MCF 10A (cell line): ENCODE data around the gene ARPC4. TPM values are rescaled to one million over a fixed set of nuclear protein-coding genes. Genes with fewer than 3 reads are reported as not detected.
A peak's percentile ranks its signal among the peaks of the same experiment; 100 is the strongest.

Experiments
- BruUV-seq: library from RNA; stranded (reverse); fragments of 400-500 nt; replicated peaks from 2 replicates; lab custom pipeline; 2021; lab: Mats Ljungman, UMichigan
- CTCF ChIA-PET: fragments of 300-600 bp; sonication (Branson Sonifier 250); formaldehyde crosslinking; extraction: SDS; loops from one replicate; lab custom pipeline; 2021; ENCODE audit warnings: antibody characterized with exemption, inconsistent platforms; lab: Yijun Ruan, JAX
- POLR2A ChIA-PET: fragments of 300-600, 350-650 bp; sonication (Branson Sonifier 250); formaldehyde crosslinking; extraction: SDS; loops from one replicate; lab custom pipeline; 2020; ENCODE audit warnings: antibody characterized with exemption, inconsistent platforms; lab: Yijun Ruan, JAX
- DNase-seq: peaks from one replicate; pipeline ENCODE4 v3.0.0-alpha.2; 2018; ENCODE audit not compliant: unreplicated experiment
- H3K27ac Mint-ChIP-seq: one replicate; pipeline ENCODE4 v1.8.0; 2022; ENCODE audit warnings: mild to moderate bottlenecking, low read depth, mixed read lengths; ENCODE audit not compliant: unreplicated experiment
- H3K27me3 Mint-ChIP-seq: one replicate; pipeline ENCODE4 v1.8.0; 2022; ENCODE audit warnings: mixed read lengths; ENCODE audit not compliant: insufficient read depth, unreplicated experiment
- H3K36me3 Mint-ChIP-seq: one replicate; pipeline ENCODE4 v1.8.0; 2022; ENCODE audit warnings: mild to moderate bottlenecking, moderate library complexity, mixed read lengths; ENCODE audit not compliant: insufficient read depth, unreplicated experiment
- H3K4me1 Mint-ChIP-seq: one replicate; pipeline ENCODE4 v1.8.0; 2022; ENCODE audit warnings: mixed read lengths; ENCODE audit not compliant: insufficient read depth, unreplicated experiment
- H3K4me3 Mint-ChIP-seq: one replicate; pipeline ENCODE4 v1.8.0; 2022; ENCODE audit warnings: mild to moderate bottlenecking, moderate library complexity, mixed read lengths; ENCODE audit not compliant: unreplicated experiment
- H3K9me3 Mint-ChIP-seq: one replicate; pipeline ENCODE4 v1.8.0; 2022; ENCODE audit warnings: mixed read lengths; ENCODE audit not compliant: unreplicated experiment
- CTCF ChIP-seq: fragments of 200-600 bp; IDR thresholded peaks from one replicate; pipeline ENCODE4 v1.8.0; 2022; ENCODE audit warnings: antibody characterized with exemption, mild to moderate bottlenecking; ENCODE audit not compliant: unreplicated experiment
- intact Hi-C: fragments of 100-400 bp; cut with micrococcal nuclease; formaldehyde crosslinking; loops from 2 replicates; pipeline ENCODE4 v1.14.1; 2022
- total RNA-seq: library from RNA; stranded (reverse); gene quantifications from 2 replicates; pipeline ENCODE4 v1.2.3, GENCODE V29; 2022

ARPC4 gene
- total RNA-seq, 1 experiment from 2014 or later = 122 TPM

- no TSS peak for BruUV-seq
Observed at GRCh38 chr3:9786825-9787669, 5.8 kb upstream of the ARPC4 start.

DNA sequence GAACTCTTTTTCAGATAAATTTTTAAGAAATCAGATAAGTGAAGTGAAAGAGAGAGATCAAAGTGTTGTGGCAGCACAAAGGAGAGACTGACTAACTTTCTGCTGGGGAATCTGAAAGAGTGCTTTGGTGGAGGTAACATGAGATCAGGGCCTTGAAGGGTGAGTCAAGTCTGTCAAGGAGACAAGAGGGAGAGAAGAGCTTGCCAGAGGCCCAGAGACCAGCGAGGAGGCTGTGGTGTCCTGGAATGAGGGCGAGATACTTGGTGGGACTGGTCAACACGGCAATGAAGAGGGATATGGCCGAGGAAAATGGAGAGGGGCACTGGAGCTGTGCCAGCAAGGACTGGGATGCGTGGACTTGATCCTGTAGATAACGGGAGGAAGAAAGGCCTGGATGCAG is 5.2 kb upstream of the ARPC4 start:
- H3K9me3 Mint-ChIP-seq = no peaks in the 10 kb centered on the region
- no peak for TF ChIP-seq CTCF
- H3K36me3 Mint-ChIP-seq = peaks cover 61% of the 10 kb centered on the region
- no peak overlapping the region for H3K4me3 Mint-ChIP-seq
- CTCF ChIA-PET = no interaction called here
- no peak overlapping the region for H3K27ac Mint-ChIP-seq
- peaks cover 13% of the 10 kb centered on the region for H3K4me1 Mint-ChIP-seq
- intact Hi-C loops = no loop called here
- BruUV-seq = no TSS peak
- POLR2A ChIA-PET = no interaction called here
- DNase-seq = no peak
- no peaks in the 10 kb centered on the region for H3K27me3 Mint-ChIP-seq

More at GRCh38 chr3:9786825-9787669, 5.8 kb upstream of the ARPC4 start:
- H3K4me3 Mint-ChIP-seq = no peak overlapping the region
- H3K4me1 Mint-ChIP-seq = peaks cover 13% of the 10 kb centered on the region
- peaks cover 60% of the 10 kb centered on the region for H3K36me3 Mint-ChIP-seq
- H3K9me3 Mint-ChIP-seq = no peaks in the 10 kb centered on the region
- ChIA-PET POLR2A (no interaction called here), CTCF (interaction anchor here (0.7 kb wide), 1 partner anchor 8 kb away, joined by 4 read pairs; no protein-coding TSS in a partner anchor)
- intact Hi-C loops = no loop called here
- DNase-seq = no peak
- no peak overlapping the region for H3K27ac Mint-ChIP-seq
- peak; percentile 53 for TF ChIP-seq CTCF
- H3K27me3 Mint-ChIP-seq = no peaks in the 10 kb centered on the region

DNA sequence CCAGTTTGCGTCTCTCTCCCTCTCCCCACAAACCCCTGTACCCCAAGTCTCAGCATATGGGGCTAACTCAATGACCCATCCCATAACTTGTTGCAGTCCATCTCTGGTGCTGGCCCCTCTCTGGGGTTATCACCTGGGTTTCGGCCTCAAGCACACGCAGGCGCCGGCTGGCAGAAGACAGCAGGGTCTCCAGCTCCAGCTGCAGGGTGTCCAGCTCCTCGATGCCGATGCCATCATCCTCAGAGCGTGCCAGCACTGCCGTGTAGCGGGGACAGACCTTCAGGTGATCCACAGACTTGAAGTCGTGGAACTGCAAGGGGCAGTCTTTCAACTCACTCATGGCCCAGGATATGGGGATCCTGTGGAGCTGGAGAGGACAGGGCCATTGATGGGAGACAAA is 1.8 kb upstream of the ARPC4 start:
- no peak for DNase-seq
- ChIA-PET CTCF (interaction anchor here (0.6 to 1.3 kb wide), 3 partner anchors 11 to 489 kb away, joined by 3 read pairs; no protein-coding TSS in a partner anchor), POLR2A (interaction anchor here (1.2 kb wide), 1 partner anchor 10 kb away, joined by 3 read pairs; no protein-coding TSS in a partner anchor)
- TF ChIP-seq CTCF = no peak
- Mint-ChIP-seq H3K27ac (peak overlapping the region; percentile 100), H3K27me3 (no peaks in the 10 kb centered on the region), H3K36me3 (peaks cover 49% of the 10 kb centered on the region), H3K9me3 (no peaks in the 10 kb centered on the region), H3K4me1 (peaks cover 31% of the 10 kb centered on the region), H3K4me3 (peak overlapping the region; percentile 98)
- intact Hi-C loops = loop anchor here (5.0 kb wide), 1 partner anchor 74 kb away; no protein-coding TSS in a partner anchor
- BruUV-seq = no TSS peak

- peak overlapping the region; percentile 100 for H3K27ac Mint-ChIP-seq
- peaks cover 56% of the 10 kb centered on the region for H3K36me3 Mint-ChIP-seq
- no peaks in the 10 kb centered on the region for H3K27me3 Mint-ChIP-seq
- peak overlapping the region; percentile 98 for H3K4me3 Mint-ChIP-seq
- DNase-seq = no peak
- TSS peak; percentile 70 for BruUV-seq
- ChIA-PET CTCF (interaction anchor here (0.6 to 1.2 kb wide), 6 partner anchors 9 to 488 kb away, joined by 3 to 4 read pairs (median 3); partner anchors contain the start of gene MTMR14), POLR2A (interaction anchor here (0.5 to 2.2 kb wide), 25 partner anchors 11 to 529 kb away, joined by 3 to 35 read pairs (median 5); partner anchors contain the start of genes BRPF1, CRELD1, EMC3 and IL17RC)
- no peak for TF ChIP-seq CTCF
- peaks cover 31% of the 10 kb centered on the region for H3K4me1 Mint-ChIP-seq
- intact Hi-C loops = loop anchor here (5.0 kb wide), 1 partner anchor 75 kb away; no protein-coding TSS in a partner anchor
- H3K9me3 Mint-ChIP-seq = no peaks in the 10 kb centered on the region
Observed at GRCh38 chr3:9791790-9792404, 985 bp upstream of the ARPC4 start.
